Renal pelvis (tissue), 4 donors: Measurements from ENCODE around the gene LMO1. TPM values are rescaled to one million over a fixed set of nuclear protein-coding genes. Genes with fewer than 3 reads are reported as not detected.

Experiments used
- DNase-seq: peaks from one replicate; pipeline ENCODE4 v3.0.0-alpha.2; 2013
- polyA plus RNA-seq, 3 donors: library from polyadenylated mRNA; unstranded; fragments of 120-200 nt; gene quantifications; one replicate each; pipeline ENCODE4 v1.2.1, GENCODE V29; 2013; ENCODE audit not compliant: insufficient read length in 3 of 3

The LMO1 gene
- polyA plus RNA-seq, 3 donors, result 0.30 to 0.85 (median 0.74) TPM

- DNase-seq, result no peak
Observed at GRCh38 chr11:8249482-8249881, 14.2 kb downstream of the LMO1 start.

- no peak for DNase-seq
Observed at GRCh38 chr11:8248786-8249185, 14.9 kb downstream of the LMO1 start.

GRCh38 chr11:8247312-8247711 lies 16.4 kb downstream of the LMO1 start:
- DNase-seq, result no peak

- no peak for DNase-seq
Observed at GRCh38 chr11:8243458-8243857, 20.2 kb downstream of the LMO1 start.

GRCh38 chr11:8242499-8243280 lies 21.0 kb downstream of the LMO1 start:
- DNase-seq, result no peak

- DNase-seq, result no peak
Observed at GRCh38 chr11:8242118-8242475, 21.6 kb downstream of the LMO1 start.

GRCh38 chr11:8241373-8242117 lies 22.1 kb downstream of the LMO1 start:
- no peak for DNase-seq

GRCh38 chr11:8239536-8240228 lies 24.0 kb downstream of the LMO1 start:
- no peak for DNase-seq

GRCh38 chr11:8239040-8239439 lies 24.6 kb downstream of the LMO1 start:
- no peak for DNase-seq

- no peak for DNase-seq
Observed at GRCh38 chr11:8237453-8237852, 26.2 kb downstream of the LMO1 start.

GRCh38 chr11:8235925-8236324 lies 27.8 kb downstream of the LMO1 start:
- DNase-seq, result no peak

GRCh38 chr11:8234910-8235309 lies 28.8 kb downstream of the LMO1 start:
- DNase-seq, result no peak

- DNase-seq, result no peak
Observed at GRCh38 chr11:8234425-8234821, 29.3 kb downstream of the LMO1 start.

- no peak for DNase-seq
Observed at GRCh38 chr11:8233691-8234424, 29.8 kb downstream of the LMO1 start.

GRCh38 chr11:8232849-8233606 lies 30.6 kb downstream of the LMO1 start:
- DNase-seq, result no peak

GRCh38 chr11:8232414-8232813 lies 31.3 kb downstream of the LMO1 start:
- no peak for DNase-seq

- no peak for DNase-seq
Observed at GRCh38 chr11:8231979-8232378, 31.7 kb downstream of the LMO1 start.

- no peak for DNase-seq
Observed at GRCh38 chr11:8230921-8231847, 32.5 kb downstream of the LMO1 start.

- DNase-seq, result no peak
Observed at GRCh38 chr11:8230178-8230859, 33.4 kb downstream of the LMO1 start.
